ENCODE results near the gene ITGAL. TPM values are rescaled to one million over a fixed set of nuclear protein-coding genes. Genes with fewer than 3 reads are reported as not detected.

ITGAL gene
- total and polyA plus RNA-seq, 2 of the 13 experiments (the other 11 are each of a cell fraction or from before 2014, with no cell fraction given) = 0.86 to 1.2 TPM

DNA sequence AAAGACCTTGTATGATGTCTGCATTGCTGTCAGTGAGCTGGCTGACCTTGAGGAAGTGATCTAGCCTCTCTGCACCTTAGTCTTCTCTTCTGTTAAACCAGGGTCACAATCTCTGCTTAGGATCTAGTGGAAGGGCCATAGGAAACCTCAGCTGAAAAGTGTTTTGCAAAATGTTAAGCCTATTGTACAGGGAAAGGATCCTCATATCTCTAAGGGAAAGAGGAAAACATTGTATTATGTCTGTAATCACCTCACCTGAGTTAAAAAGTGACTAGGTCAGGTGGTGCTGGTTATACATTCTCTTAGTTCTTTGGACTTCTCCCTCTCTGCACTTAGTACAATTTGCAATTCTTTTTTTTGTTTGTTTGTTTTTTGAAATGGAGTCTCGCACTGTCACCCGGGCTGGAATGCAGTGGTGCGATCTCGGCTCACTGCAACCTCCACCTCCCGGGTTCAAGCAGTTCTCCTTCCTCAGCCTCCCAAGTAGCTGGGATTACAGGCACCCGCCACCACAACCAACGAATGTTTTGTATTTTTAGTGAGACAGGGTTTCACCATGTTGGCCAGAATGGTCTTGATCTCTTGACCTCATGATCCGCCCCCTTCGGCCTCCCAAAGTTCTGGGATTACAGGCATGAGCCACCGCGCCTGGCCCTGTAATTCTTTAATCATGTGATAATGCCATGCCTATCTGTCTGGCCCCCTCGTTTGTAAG, 24.9 kb upstream of the ITGAL start (continued):
- TF ChIP-seq ZNF333 (CRISPR knock-in tag; IDR thresholded peaks at IDR 0.05; ENCODE audit: borderline replicate concordance) (no peak), TCF12 (IDR thresholded peaks at IDR 0.05) (no peak), TCF12 (CRISPR knock-in tag; IDR thresholded peaks at IDR 0.05) (peak; percentile 39; the same call in 1 of the 2 replicates), ZNF484 (CRISPR knock-in tag; IDR thresholded peaks at IDR 0.05; ENCODE audit: borderline replicate concordance, low read depth) (no peak), ZNF143 (CRISPR knock-in tag; IDR thresholded peaks at IDR 0.05) (no peak; the same call in 1 of the 2 replicates), CEBPG (CRISPR knock-in tag; IDR thresholded peaks at IDR 0.05) (peak; percentile 74), ZNF224 (CRISPR knock-in tag; IDR thresholded peaks at IDR 0.05) (0 out of 2 replicates have a peak, but pooled peaks have one; percentile 43), CREB1 (IDR thresholded peaks at IDR 0.05) (no peak), CREB1 (CRISPR knock-in tag; IDR thresholded peaks at IDR 0.05) (peak; percentile 75), SMYD3 (CRISPR knock-in tag; IDR thresholded peaks at IDR 0.05) (no peak), ZMYM3 (CRISPR knock-in tag; IDR thresholded peaks at IDR 0.05) (peak; percentile 100), FIP1L1 (IDR thresholded peaks at IDR 0.05; ENCODE audit: borderline replicate concordance, insufficient read depth, low read depth, low read length) (no peak), BRD4 (CRISPR knock-in tag; IDR thresholded peaks at IDR 0.05) (0 out of 2 replicates have a peak, but pooled peaks have one; percentile 40), GTF3A (CRISPR knock-in tag; conservative IDR thresholded peaks at IDR 0.05) (peak; percentile 87; the same call in 1 of the 2 replicates), JUND (CRISPR knock-in tag; IDR thresholded peaks at IDR 0.05) (no peak), ZNF430 (CRISPR knock-in tag; IDR thresholded peaks at IDR 0.05) (peak; percentile 88), GFI1 (CRISPR knock-in tag; IDR thresholded peaks at IDR 0.05; ENCODE audit: borderline replicate concordance) (peak; percentile 95), ZSCAN29 (CRISPR knock-in tag; conservative IDR thresholded peaks at IDR 0.05) (0 out of 2 replicates have a peak, but pooled peaks have one; percentile 30), ZNF558 (CRISPR knock-in tag; IDR thresholded peaks at IDR 0.05; ENCODE audit: borderline replicate concordance) (peak; percentile 44; the same call in 1 of the 2 replicates), FOXJ3 (CRISPR knock-in tag; IDR thresholded peaks at IDR 0.05; ENCODE audit: borderline replicate concordance) (peak; percentile 82; the same call in 1 of the 2 replicates)
- TF ChIP-seq, protein P1, sequence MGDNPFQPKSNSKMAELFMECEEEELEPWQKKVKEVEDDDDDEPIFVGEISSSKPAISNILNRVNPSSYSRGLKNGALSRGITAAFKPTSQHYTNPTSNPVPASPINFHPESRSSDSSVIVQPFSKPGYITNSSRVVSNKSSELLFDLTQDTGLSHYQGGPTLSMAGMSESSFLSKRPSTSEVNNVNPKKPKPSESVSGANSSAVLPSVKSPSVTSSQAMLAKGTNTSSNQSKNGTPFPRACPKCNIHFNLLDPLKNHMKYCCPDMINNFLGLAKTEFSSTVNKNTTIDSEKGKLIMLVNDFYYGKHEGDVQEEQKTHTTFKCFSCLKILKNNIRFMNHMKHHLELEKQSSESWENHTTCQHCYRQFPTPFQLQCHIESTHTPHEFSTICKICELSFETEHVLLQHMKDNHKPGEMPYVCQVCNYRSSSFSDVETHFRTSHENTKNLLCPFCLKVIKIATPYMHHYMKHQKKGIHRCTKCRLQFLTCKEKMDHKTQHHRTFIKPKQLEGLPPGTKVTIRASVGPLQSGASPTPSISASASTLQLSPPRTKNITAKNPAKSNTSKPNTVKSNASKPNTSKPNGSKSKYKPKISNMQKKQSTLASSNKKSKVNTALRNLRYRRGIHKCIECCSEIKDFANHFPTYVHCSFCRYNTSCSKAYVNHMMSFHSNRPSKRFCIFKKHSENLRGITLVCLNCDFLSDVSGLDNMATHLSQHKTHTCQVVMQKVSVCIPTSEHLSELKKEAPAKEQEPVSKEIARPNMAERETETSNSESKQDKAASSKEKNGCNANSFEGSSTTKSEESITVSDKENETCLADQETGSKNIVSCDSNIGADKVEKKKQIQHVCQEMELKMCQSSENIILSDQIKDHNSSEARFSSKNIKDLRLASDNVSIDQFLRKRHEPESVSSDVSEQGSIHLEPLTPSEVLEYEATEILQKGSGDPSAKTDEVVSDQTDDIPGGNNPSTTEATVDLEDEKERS (CRISPR knock-in tag; IDR thresholded peaks at IDR 0.05) = peak; percentile 100
- TF ChIP-seq, protein P2, sequence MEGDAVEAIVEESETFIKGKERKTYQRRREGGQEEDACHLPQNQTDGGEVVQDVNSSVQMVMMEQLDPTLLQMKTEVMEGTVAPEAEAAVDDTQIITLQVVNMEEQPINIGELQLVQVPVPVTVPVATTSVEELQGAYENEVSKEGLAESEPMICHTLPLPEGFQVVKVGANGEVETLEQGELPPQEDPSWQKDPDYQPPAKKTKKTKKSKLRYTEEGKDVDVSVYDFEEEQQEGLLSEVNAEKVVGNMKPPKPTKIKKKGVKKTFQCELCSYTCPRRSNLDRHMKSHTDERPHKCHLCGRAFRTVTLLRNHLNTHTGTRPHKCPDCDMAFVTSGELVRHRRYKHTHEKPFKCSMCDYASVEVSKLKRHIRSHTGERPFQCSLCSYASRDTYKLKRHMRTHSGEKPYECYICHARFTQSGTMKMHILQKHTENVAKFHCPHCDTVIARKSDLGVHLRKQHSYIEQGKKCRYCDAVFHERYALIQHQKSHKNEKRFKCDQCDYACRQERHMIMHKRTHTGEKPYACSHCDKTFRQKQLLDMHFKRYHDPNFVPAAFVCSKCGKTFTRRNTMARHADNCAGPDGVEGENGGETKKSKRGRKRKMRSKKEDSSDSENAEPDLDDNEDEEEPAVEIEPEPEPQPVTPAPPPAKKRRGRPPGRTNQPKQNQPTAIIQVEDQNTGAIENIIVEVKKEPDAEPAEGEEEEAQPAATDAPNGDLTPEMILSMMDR (CRISPR knock-in tag; IDR thresholded peaks at IDR 0.05) = no peak
- TF ChIP-seq, protein P3, sequence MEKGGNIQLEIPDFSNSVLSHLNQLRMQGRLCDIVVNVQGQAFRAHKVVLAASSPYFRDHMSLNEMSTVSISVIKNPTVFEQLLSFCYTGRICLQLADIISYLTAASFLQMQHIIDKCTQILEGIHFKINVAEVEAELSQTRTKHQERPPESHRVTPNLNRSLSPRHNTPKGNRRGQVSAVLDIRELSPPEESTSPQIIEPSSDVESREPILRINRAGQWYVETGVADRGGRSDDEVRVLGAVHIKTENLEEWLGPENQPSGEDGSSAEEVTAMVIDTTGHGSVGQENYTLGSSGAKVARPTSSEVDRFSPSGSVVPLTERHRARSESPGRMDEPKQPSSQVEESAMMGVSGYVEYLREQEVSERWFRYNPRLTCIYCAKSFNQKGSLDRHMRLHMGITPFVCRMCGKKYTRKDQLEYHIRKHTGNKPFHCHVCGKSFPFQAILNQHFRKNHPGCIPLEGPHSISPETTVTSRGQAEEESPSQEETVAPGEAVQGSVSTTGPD (CRISPR knock-in tag; IDR thresholded peaks at IDR 0.05) = 0 out of 2 replicates have a peak, but pooled peaks have one; percentile 61
